ENCODE data around the gene CLDN4. TPM values are rescaled to one million over a fixed set of nuclear protein-coding genes. Genes with fewer than 3 reads are reported as not detected.
A peak's percentile ranks its signal among the peaks of the same experiment; 100 is the strongest.

The CLDN4 gene
- total RNA-seq, 4 donors from 2014 or later = 0.77 to 55.7 (median 4.5) TPM

DNA sequence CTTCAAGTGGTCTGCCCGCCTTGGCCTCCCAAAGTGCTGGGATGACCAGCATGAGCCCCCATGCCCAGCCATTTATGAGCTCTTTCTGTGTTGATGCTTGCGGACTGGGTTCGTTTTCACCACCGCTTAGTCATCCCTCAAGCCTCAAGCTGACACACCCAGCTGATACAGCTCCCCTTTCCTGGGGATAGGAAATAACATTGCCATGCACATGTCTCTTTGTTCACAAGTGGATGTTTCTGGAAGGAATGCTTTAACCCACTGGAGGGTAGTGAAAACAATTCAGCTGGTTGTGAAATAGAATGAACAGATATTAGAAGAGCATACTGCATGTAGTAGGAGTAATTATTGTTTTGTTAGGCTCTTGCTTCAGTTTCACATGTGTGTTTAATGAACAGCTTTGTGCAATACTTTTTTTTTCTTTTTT, 20.0 kb downstream of the CLDN4 start:
- TF ChIP-seq, protein P1, sequence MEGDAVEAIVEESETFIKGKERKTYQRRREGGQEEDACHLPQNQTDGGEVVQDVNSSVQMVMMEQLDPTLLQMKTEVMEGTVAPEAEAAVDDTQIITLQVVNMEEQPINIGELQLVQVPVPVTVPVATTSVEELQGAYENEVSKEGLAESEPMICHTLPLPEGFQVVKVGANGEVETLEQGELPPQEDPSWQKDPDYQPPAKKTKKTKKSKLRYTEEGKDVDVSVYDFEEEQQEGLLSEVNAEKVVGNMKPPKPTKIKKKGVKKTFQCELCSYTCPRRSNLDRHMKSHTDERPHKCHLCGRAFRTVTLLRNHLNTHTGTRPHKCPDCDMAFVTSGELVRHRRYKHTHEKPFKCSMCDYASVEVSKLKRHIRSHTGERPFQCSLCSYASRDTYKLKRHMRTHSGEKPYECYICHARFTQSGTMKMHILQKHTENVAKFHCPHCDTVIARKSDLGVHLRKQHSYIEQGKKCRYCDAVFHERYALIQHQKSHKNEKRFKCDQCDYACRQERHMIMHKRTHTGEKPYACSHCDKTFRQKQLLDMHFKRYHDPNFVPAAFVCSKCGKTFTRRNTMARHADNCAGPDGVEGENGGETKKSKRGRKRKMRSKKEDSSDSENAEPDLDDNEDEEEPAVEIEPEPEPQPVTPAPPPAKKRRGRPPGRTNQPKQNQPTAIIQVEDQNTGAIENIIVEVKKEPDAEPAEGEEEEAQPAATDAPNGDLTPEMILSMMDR (IDR thresholded peaks at IDR 0.05) = no peak
- TF ChIP-seq POLR2A (IDR thresholded peaks at IDR 0.05) = no peak
- Histone ChIP-seq H3K36me3 (no peaks in the 10 kb centered on the region), H3K27me3 (no peaks in the 10 kb centered on the region), H3K4me1 (peaks cover 0 to 3% of the 10 kb centered on the region in 2 donors), H3K9me3 (no peaks in the 10 kb centered on the region), H3K4me3 (no peak overlapping the region), H3K27ac (peak overlapping the region; percentile 86 to 96)
- DNase-seq = peak in 1 of 2 donors; percentile 82
- intact Hi-C loops (cut with DNase I; ENCODE audit: low total_unique reads) = no loop called here

DNA sequence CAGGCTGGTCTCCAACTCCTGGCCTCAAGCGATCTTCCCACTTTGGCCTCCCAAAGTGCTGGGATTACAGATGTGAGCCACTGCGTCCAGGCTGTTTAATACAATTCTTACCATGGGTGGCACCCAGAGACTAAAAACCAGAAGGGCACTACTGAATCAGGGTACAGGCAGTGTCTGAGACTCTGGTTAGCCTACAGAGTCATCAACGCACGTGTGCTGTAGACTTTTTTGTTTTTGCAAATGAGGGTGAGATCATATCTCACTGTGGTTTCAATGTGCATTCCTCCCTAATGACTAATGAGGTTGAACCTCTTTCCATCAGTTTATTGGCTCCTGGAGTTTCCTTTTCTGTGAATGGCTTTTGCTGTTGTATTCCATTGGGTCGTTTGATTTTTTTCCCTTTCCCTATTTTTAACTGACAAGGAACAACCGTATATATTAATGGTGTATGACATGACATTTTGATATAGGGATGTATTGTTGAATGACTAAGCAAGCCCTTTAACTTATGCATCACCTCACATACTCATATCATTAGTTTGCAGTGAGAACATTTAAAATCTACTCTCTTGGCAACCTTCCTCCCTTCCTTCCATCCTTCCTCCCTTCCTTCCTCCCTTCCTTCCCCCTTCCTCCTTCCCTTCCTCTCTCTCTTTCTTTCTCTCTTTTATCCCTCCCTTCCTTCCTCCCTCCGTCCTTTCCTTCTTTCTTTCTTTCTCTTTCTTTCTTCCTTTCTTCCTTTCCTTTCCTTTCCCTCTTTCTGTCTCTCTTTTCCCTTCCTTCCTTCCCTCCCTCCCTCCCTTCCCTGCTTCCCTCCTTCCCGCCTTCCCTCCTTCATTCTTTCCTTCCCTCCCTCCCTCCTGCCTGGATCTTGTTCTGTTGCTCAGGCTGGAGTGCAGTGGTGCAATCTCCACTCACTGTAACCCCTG, 20.9 kb downstream of the CLDN4 start:
- TF ChIP-seq POLR2A (IDR thresholded peaks at IDR 0.05) = no peak
- TF ChIP-seq, protein P1 (IDR thresholded peaks at IDR 0.05) = no peak
- peak overlapping the region; percentile 86 to 96 for H3K27ac ChIP-seq
- intact Hi-C loops (cut with DNase I; ENCODE audit: low total_unique reads) = no loop called here

DNA sequence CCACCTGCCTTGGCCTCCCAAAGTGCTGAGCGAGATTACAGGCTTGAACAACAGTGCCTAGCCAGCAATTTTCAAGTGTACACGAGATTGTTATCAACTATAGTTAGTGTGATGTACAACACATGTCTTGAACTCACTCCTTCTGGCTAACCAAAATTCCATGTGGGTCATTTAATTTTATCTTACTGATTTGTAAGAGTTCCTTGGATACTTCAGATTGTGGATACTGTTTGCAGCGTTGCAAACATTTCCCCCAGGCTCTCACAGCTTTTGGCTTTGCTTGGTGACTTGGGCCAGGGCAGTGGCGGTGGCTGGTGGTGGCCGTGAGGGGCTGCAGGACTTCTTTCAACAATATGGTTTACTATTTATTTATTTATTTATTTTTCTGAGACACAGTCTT, 21.7 kb downstream of the CLDN4 start:
- H3K27ac ChIP-seq = peak overlapping the region; percentile 86 to 96
- intact Hi-C loops (cut with DNase I; ENCODE audit: low total_unique reads) = no loop called here
- H3K4me3 ChIP-seq = no peak overlapping the region
- H3K27me3 ChIP-seq = no peaks in the 10 kb centered on the region
- H3K4me1 ChIP-seq = peaks cover 0 to 3% of the 10 kb centered on the region in 2 donors
- H3K9me3 ChIP-seq = no peaks in the 10 kb centered on the region
- no peaks in the 10 kb centered on the region for H3K36me3 ChIP-seq
- no peak for DNase-seq
- TF ChIP-seq POLR2A (IDR thresholded peaks at IDR 0.05) = no peak
- TF ChIP-seq, protein P1 (IDR thresholded peaks at IDR 0.05) = no peak

More for the DNA sequence above, 20.9 kb downstream of the CLDN4 start:
- H3K4me1 ChIP-seq = peaks cover 0 to 3% of the 10 kb centered on the region in 2 donors
- H3K36me3 ChIP-seq = no peaks in the 10 kb centered on the region
- peak in 1 of 2 donors; percentile 61 for DNase-seq
- no peaks in the 10 kb centered on the region for H3K27me3 ChIP-seq
- no peak overlapping the region for H3K4me3 ChIP-seq
- no peaks in the 10 kb centered on the region for H3K9me3 ChIP-seq

DNA sequence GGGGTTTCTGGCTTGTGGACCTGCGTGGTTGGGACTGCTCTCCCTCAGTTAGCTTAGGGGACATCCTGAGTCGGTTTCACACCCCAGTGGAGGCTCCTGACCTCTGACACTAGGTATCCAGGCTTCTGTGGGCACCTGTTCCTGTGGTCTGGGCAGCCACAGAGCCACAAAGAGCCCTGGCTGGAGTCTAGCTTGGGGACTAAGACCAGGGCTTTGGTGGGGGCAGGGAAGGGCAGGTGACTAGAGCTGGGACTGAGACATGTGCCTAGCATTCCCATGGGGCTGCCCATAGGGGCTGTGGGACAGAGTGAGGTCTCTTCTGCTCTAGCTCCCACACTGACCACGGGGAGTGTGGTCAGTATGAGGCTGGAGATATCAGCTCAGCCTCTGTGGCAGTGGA, 26.1 kb downstream of the CLDN4 start:
- Histone ChIP-seq H3K4me1 (no peaks in the 10 kb centered on the region), H3K27ac (no peak overlapping the region), H3K9me3 (no peaks in the 10 kb centered on the region), H3K27me3 (no peaks in the 10 kb centered on the region), H3K36me3 (no peaks in the 10 kb centered on the region), H3K4me3 (no peak overlapping the region)
- TF ChIP-seq, protein P1 (IDR thresholded peaks at IDR 0.05) = no peak
- TF ChIP-seq POLR2A (IDR thresholded peaks at IDR 0.05) = no peak
- intact Hi-C loops (cut with DNase I; ENCODE audit: low total_unique reads) = loop anchor here (5.0 kb wide), 1 partner anchor 45 kb away; no protein-coding TSS in a partner anchor
- DNase-seq = no peak

DNA sequence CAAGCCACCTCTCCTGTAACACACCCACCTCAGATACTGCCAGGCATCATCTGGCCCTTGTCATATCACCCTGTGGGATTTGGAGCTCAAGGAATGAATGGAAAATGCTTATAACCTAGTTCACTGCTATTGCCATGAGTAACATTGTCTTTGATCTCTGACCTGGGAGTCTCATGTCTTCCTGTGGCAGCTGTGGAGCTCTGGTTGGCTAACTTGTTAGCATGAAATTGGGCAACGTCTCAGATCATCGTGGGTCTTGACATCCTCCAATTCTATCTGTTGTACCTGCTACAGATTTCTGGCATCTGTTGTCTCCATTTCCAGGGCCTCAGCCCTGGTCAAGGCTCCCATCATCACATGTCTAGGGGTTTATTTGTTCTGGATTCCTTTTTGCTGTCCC, 28.0 kb downstream of the CLDN4 start:
- Histone ChIP-seq H3K9me3 (no peaks in the 10 kb centered on the region), H3K27ac (no peak overlapping the region), H3K4me3 (no peak overlapping the region), H3K4me1 (no peaks in the 10 kb centered on the region), H3K27me3 (no peaks in the 10 kb centered on the region), H3K36me3 (no peaks in the 10 kb centered on the region)
- DNase-seq = no peak
- no peak for TF ChIP-seq POLR2A (IDR thresholded peaks at IDR 0.05)
- TF ChIP-seq, protein P1 (IDR thresholded peaks at IDR 0.05) = no peak
- intact Hi-C loops (cut with DNase I; ENCODE audit: low total_unique reads) = loop anchor here (5.0 kb wide), 1 partner anchor 47 kb away; no protein-coding TSS in a partner anchor
